Central memory CD8-positive, alpha-beta T cell (primary cell): ENCODE results near the gene DDX56.
"Not testable (repeated sequence)": the region's sequence is repeated elsewhere in the genome, so short reads cannot be mapped to it uniquely, and the experiment has no call there.

Source experiments
- ATAC-seq: fragments of 150-1000 bp; cut with Tn5 transposase; replicated peaks from 2 replicates; pipeline ENCODE4 v1.10.0; 2022; ENCODE audit warnings: mild to moderate bottlenecking, moderate FRiP score, moderate number of reproducible peaks; ENCODE audit not compliant: poor library complexity, severe bottlenecking; ENCODE audit errors: extremely low read depth
- DNase-seq, 2 donors: peaks; one replicate each; pipeline ENCODE4 v3.0.0; 2021; ENCODE audit warnings: low spot score in 2 of 2
- H3K27ac Mint-ChIP-seq: one replicate; pipeline ENCODE4 v1.8.0; 2022; ENCODE audit warnings: low read depth, mild to moderate bottlenecking, moderate library complexity, mixed read lengths
- H3K27me3 Mint-ChIP-seq: one replicate; pipeline ENCODE4 v1.8.0; 2022; ENCODE audit warnings: mixed read lengths
- H3K36me3 Mint-ChIP-seq: one replicate; pipeline ENCODE4 v1.8.0; 2022; ENCODE audit warnings: mild to moderate bottlenecking, moderate library complexity, mixed read lengths; ENCODE audit not compliant: insufficient read depth
- H3K4me1 Mint-ChIP-seq: one replicate; pipeline ENCODE4 v1.8.0; 2022; ENCODE audit warnings: mixed read lengths
- H3K4me3 Mint-ChIP-seq: one replicate; pipeline ENCODE4 v1.8.0; 2022; ENCODE audit warnings: mild to moderate bottlenecking, moderate library complexity, mixed read lengths
- H3K9me3 Mint-ChIP-seq: one replicate; pipeline ENCODE4 v1.8.0; 2022; ENCODE audit warnings: mixed read lengths

The DDX56 gene

DNA sequence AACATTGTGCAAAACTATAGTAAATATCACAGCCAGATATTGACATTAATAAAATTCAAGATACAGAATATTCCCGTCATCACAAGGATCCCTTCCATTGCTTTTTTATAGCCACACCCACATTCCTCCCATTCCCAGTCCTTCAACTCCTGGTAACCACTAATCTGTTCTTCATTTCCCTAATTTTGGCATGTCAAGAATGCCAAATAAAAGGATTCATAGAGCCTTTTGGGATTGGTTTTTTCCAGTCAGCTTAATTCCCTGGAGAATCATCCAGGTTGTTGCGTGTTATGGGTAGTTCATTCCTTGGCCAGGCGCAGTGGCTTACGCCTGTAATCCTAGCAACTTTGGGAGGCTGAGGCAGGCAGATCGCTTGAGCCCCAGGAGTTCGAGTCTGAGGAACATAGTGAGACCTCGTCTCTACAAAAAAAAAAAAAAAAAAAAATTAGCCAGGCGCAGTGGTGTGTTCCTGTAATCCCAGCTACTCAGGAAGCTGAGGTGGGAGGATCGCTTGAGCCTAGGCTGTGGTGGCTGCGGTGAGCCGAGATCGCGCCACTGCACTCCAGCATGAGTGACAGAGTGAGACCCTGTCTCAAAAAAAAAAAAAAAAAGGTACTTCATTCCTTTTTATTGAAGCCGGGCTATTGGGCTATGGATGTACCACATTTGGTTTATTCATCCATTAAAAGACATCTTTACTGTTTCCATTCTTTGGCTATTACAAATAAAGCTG is 35.4 kb upstream of the DDX56 start:
- no peaks in the 10 kb centered on the region for H3K27me3 Mint-ChIP-seq
- H3K27ac Mint-ChIP-seq: no peak overlapping the region
- peaks cover 22% of the 10 kb centered on the region for H3K36me3 Mint-ChIP-seq
- ATAC-seq (no peak), DNase-seq (no peak)
- H3K9me3 Mint-ChIP-seq: no peaks in the 10 kb centered on the region
- no peak overlapping the region for H3K4me3 Mint-ChIP-seq
- H3K4me1 Mint-ChIP-seq: peaks cover 62% of the 10 kb centered on the region

- H3K27me3 Mint-ChIP-seq: no peaks in the 10 kb centered on the region
- H3K4me3 Mint-ChIP-seq: peak overlapping the region; percentile 91
- no peaks in the 10 kb centered on the region for H3K9me3 Mint-ChIP-seq
- peaks cover 19% of the 10 kb centered on the region for H3K36me3 Mint-ChIP-seq
- H3K27ac Mint-ChIP-seq: peak overlapping the region; percentile 99
- no peak for DNase-seq
- H3K4me1 Mint-ChIP-seq: peaks cover 50% of the 10 kb centered on the region
- peak; percentile 10 for ATAC-seq
Observed at GRCh38 chr7:44607141-44608068, 33.7 kb upstream of the DDX56 start.

- Mint-ChIP-seq H3K36me3 (peaks cover 19% of the 10 kb centered on the region), H3K9me3 (no peaks in the 10 kb centered on the region), H3K4me3 (peak within 1 kb of the TSS; percentile 91), H3K4me1 (peaks cover 42% of the 10 kb centered on the region), H3K27ac (peak within 1 kb of the TSS; percentile 99), H3K27me3 (no peaks in the 10 kb centered on the region)
- ATAC-seq: peak; percentile 94
- DNase-seq: peak; percentile 98
Observed at GRCh38 chr7:44606341-44607140, 32.8 kb upstream of the DDX56 start, which contains the start of gene OGDH. Gene OGDH (plus strand): TSS chr7:44606627. CDS start chr7:44624344, 17,717 bp downstream.

GRCh38 chr7:44604941-44605340 is 31.2 kb upstream of the DDX56 start:
- Mint-ChIP-seq H3K27me3 (no peaks in the 10 kb centered on the region), H3K4me3 (peak overlapping the region; percentile 2), H3K27ac (no peak overlapping the region), H3K4me1 (peaks cover 34% of the 10 kb centered on the region), H3K9me3 (no peaks in the 10 kb centered on the region), H3K36me3 (peaks cover 16% of the 10 kb centered on the region)
- no peak for DNase-seq
- no peak for ATAC-seq

GRCh38 chr7:44603193-44603592 is 29.5 kb upstream of the DDX56 start:
- H3K4me1 Mint-ChIP-seq: peaks cover 21% of the 10 kb centered on the region
- H3K9me3 Mint-ChIP-seq: no peaks in the 10 kb centered on the region
- DNase-seq (no peak), ATAC-seq (no peak)
- no peak overlapping the region for H3K4me3 Mint-ChIP-seq
- H3K27ac Mint-ChIP-seq: no peak overlapping the region
- H3K27me3 Mint-ChIP-seq: no peaks in the 10 kb centered on the region
- H3K36me3 Mint-ChIP-seq: peaks cover 16% of the 10 kb centered on the region

GRCh38 chr7:44602576-44602910 is 28.8 kb upstream of the DDX56 start:
- Mint-ChIP-seq H3K36me3 (peaks cover 16% of the 10 kb centered on the region), H3K9me3 (no peaks in the 10 kb centered on the region), H3K27ac (no peak overlapping the region), H3K27me3 (no peaks in the 10 kb centered on the region), H3K4me3 (no peak overlapping the region), H3K4me1 (peaks cover 17% of the 10 kb centered on the region)
- no peak for ATAC-seq
- no peak for DNase-seq

GRCh38 chr7:44599222-44599621 is 25.5 kb upstream of the DDX56 start:
- no peak overlapping the region for H3K27ac Mint-ChIP-seq
- no peak overlapping the region for H3K4me3 Mint-ChIP-seq
- H3K36me3 Mint-ChIP-seq: no peaks in the 10 kb centered on the region
- no peaks in the 10 kb centered on the region for H3K27me3 Mint-ChIP-seq
- DNase-seq: no peak
- ATAC-seq: no peak
- no peaks in the 10 kb centered on the region for H3K4me1 Mint-ChIP-seq
- H3K9me3 Mint-ChIP-seq: no peaks in the 10 kb centered on the region

GRCh38 chr7:44597181-44597580 is 23.5 kb upstream of the DDX56 start:
- not testable (repeated sequence) for ATAC-seq, H3K27ac Mint-ChIP-seq, H3K9me3 Mint-ChIP-seq, DNase-seq, H3K27me3 Mint-ChIP-seq, H3K4me1 Mint-ChIP-seq, H3K36me3 Mint-ChIP-seq, H3K4me3 Mint-ChIP-seq

DNA sequence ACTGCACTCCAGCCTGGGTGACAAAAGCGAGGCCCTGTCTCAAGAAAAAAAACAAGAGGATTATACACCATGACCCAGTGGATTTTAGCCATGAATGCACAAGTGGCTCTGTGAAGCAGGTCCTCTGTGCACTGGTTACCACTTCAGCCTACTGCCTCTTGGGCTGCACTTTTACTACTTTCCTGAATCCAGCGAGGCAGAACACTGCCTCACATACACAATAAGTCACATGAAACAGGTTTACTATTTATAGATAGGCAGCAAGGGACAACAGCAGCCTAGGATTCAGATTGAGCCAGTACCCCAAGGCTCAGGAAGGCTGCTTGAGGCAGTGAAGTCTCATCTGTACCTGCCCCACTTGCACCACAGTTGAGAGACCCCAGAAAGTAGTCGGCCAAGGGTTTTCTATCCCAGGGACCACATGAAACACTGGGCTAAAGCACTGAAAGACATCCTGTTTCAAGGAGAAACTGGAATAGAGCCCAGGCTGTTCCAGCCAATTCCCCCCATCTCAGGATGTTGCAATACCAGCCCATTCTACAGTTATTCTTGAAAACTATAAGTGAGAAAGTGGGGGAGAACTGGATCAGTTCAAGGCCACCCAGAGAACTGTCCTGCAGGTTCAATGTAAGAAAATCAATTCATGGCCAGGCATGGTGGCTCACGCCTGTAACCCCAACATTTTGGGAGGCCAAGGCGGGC is 22.4 kb upstream of the DDX56 start:
- Mint-ChIP-seq H3K9me3 (no peaks in the 10 kb centered on the region), H3K4me1 (no peaks in the 10 kb centered on the region), H3K36me3 (no peaks in the 10 kb centered on the region), H3K27ac (no peak overlapping the region), H3K4me3 (no peak overlapping the region), H3K27me3 (no peaks in the 10 kb centered on the region)
- DNase-seq (no peak), ATAC-seq (no peak)

DNA sequence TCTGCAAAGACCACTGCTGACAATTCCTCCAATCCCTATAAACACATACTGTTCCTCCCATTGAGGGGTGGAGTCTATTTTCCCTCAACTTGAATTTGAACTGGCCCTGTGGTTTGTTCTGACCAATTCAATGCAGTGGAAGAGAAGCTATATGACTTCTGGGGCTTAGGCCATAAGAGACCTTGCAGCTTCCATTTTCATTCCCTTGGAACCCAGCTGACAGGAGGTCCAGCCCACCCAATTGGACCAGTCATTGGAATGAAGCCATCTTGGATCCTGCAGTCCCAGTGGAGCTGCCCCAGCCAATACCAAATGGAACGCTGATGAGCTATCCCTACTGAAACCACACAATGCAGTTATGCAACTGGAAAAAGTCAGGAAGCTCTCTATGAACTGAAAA is 17.2 kb upstream of the DDX56 start:
- H3K9me3 Mint-ChIP-seq: no peaks in the 10 kb centered on the region
- DNase-seq (no peak), ATAC-seq (no peak)
- no peak overlapping the region for H3K4me3 Mint-ChIP-seq
- peaks cover 8% of the 10 kb centered on the region for H3K4me1 Mint-ChIP-seq
- H3K27me3 Mint-ChIP-seq: no peaks in the 10 kb centered on the region
- H3K36me3 Mint-ChIP-seq: no peaks in the 10 kb centered on the region
- H3K27ac Mint-ChIP-seq: no peak overlapping the region

DNA sequence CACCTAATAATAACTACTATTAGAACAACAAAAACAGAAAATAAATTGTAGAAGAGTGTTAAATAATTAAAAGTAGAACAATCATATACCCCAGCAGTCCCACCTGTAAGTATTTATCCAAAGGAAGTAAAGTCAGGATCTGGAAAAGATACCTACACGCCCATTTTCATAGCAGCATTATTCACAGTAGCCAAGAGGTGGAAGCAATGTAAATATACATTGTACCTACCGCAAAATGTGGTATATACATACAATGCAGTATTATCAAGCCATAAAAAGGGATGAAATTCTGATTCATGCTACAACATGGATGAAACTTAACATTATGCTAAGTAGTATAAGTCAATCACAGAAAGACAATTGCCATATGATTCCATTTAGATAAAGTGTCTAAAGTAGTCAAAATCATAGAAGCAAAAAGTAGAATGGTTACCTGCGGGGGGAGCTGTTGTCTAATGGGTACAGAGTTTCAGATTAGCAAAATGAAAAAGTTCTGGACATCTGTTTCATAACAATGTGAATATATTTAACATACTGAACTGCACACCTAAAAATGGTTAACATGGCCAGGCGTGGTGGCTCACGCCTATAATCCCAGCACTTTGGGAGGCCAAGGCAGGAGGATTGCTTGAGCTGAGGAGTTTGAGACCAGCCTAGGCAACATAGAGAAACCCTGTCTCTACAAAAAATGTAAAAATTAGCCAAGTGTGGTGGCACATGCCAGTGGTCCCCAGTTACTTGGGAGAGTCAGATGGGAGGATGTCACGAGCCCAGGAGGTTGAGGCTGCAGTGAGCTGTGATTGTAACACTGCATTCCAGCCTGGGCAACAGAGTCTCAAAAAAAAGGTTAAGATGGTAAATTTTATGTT is 14.4 kb upstream of the DDX56 start:
- Mint-ChIP-seq H3K9me3 (no peaks in the 10 kb centered on the region), H3K4me1 (peaks cover 8% of the 10 kb centered on the region), H3K4me3 (no peak overlapping the region), H3K27me3 (no peaks in the 10 kb centered on the region), H3K27ac (peak overlapping the region; percentile 64), H3K36me3 (no peaks in the 10 kb centered on the region)
- DNase-seq: peak; percentile 51 to 57
- ATAC-seq: peak; percentile 43
